HepG2 (cell line): ENCODE data around the gene GDAP1L1. TPM values are rescaled to one million over a fixed set of nuclear protein-coding genes. Genes with fewer than 3 reads are reported as not detected.

Source experiments
- ARID4A ChIP-seq: sonication (generic); formaldehyde crosslinking; IDR thresholded peaks from 2 replicates; pipeline ENCODE4 v1.5.0; 2020; ENCODE audit warnings: mild to moderate bottlenecking, missing genetic modification reagents, borderline replicate concordance
- ETV5 ChIP-seq: IDR thresholded peaks from 2 replicates; pipeline ENCODE4 v1.6.1; 2018; ENCODE audit warnings: missing biosample characterization, missing genetic modification reagents, inconsistent platforms, borderline replicate concordance
- HHEX ChIP-seq: IDR thresholded peaks from 2 replicates; pipeline ENCODE4 v1.6.1; 2016; ENCODE audit warnings: control low read depth
- HMGA1 ChIP-seq: sonication (generic); formaldehyde crosslinking; conservative IDR thresholded peaks from 2 replicates; pipeline ENCODE4 v1.4.0; 2020; ENCODE audit warnings: missing genetic modification reagents
- MZF1 ChIP-seq: sonication (generic); formaldehyde crosslinking; IDR thresholded peaks from 2 replicates; pipeline ENCODE4 v1.8.1; 2023; ENCODE audit warnings: mild to moderate bottlenecking, missing genetic modification reagents, borderline replicate concordance
- NRL ChIP-seq: sonication (generic); formaldehyde crosslinking; IDR thresholded peaks from 2 replicates; pipeline ENCODE4 v1.5.0; 2020; ENCODE audit warnings: missing genetic modification reagents, mild to moderate bottlenecking, moderate library complexity, borderline replicate concordance
- RFX5 ChIP-seq: IDR thresholded peaks from 2 replicates; pipeline ENCODE4 v1.6.1; 2011; ENCODE audit warnings: low read depth, low read length, improper control_type of control experiment
- TOE1 ChIP-seq: sonication (generic); formaldehyde crosslinking; IDR thresholded peaks from 2 replicates; pipeline ENCODE4 v1.4.0; 2020; ENCODE audit warnings: mild to moderate bottlenecking, missing genetic modification reagents
- ZBTB46 ChIP-seq: sonication (generic); formaldehyde crosslinking; IDR thresholded peaks from 2 replicates; pipeline ENCODE4 v1.4.0; 2020; ENCODE audit warnings: mild to moderate bottlenecking, missing genetic modification reagents, borderline replicate concordance
- ZIK1 ChIP-seq: sonication (generic); formaldehyde crosslinking; IDR thresholded peaks from 2 replicates; pipeline ENCODE4 v1.5.0; 2020; ENCODE audit warnings: mild to moderate bottlenecking, low read depth, missing genetic modification reagents, borderline replicate concordance
- ZNF33B ChIP-seq: sonication (generic); formaldehyde crosslinking; IDR thresholded peaks from 2 replicates; pipeline ENCODE4 v1.5.1; 2020; ENCODE audit warnings: mild to moderate bottlenecking, missing genetic modification reagents
- ZNF430 ChIP-seq: sonication (generic); formaldehyde crosslinking; IDR thresholded peaks from 2 replicates; pipeline ENCODE4 v1.9.0; 2021; ENCODE audit warnings: mild to moderate bottlenecking, missing genetic modification reagents
- ZNF546 ChIP-seq: sonication (generic); formaldehyde crosslinking; conservative IDR thresholded peaks from 2 replicates; pipeline ENCODE4 v1.8.1; 2023; ENCODE audit warnings: mild to moderate bottlenecking, missing genetic modification reagents
- ZNF772 ChIP-seq: sonication (generic); formaldehyde crosslinking; IDR thresholded peaks from 2 replicates; pipeline ENCODE4 v1.5.0; 2020; ENCODE audit warnings: mild to moderate bottlenecking, missing genetic modification reagents
- polyA plus RNA-seq, 8 experiments: library from polyadenylated mRNA; depleted of rRNA in 3 of 8; stranded (reverse) in 7 of 8; unstranded in 1 of 8; fragments of >200 nt; fragmentation: Illumina TruSeq in 4 of 8; extraction: Trizol in 4 of 8; gene quantifications; 2 replicates each; pipeline versions ENCODE4 v1.2.1 to v1.2.3, GENCODE V29; 2011 to 2016; ENCODE audit warnings: low read depth in 4 of 8, missing spikeins in 1 of 8, mixed read lengths in 1 of 8; ENCODE audit not compliant: insufficient read depth in 1 of 8
- total RNA-seq, 5 experiments: library from RNA; depleted of rRNA; stranded (reverse); fragments of >200 nt; fragmentation: Illumina TruSeq; extraction: Trizol; gene quantifications; 2 replicates each; pipeline ENCODE4 v1.2.3, GENCODE V29; 2016; ENCODE audit warnings: low read depth in 1 of 5
- TF ChIP-seq, protein P1 (sequence below): sonication (generic); formaldehyde crosslinking; IDR thresholded peaks from 2 replicates; pipeline ENCODE4 v1.4.0; 2020; ENCODE audit warnings: low read depth, mild to moderate bottlenecking, missing genetic modification reagents

GDAP1L1 gene
- total and polyA plus RNA-seq, 2 of the 13 experiments (the other 11 are each of a cell fraction or from before 2014, with no cell fraction given) = 0.04 TPM; not detected in 1

GRCh38 chr20:44287272-44288097 is 40.4 kb downstream of the GDAP1L1 start (continued):
- no peak for TF ChIP-seq ARID4A
- no peak for TF ChIP-seq NRL (CRISPR knock-in tag)
- TF ChIP-seq ZNF430 (CRISPR knock-in tag) = peak; percentile 56; the same call in 1 of the 2 replicates
- peak; percentile 72; the same call in 1 of the 2 replicates for TF ChIP-seq ETV5
- TF ChIP-seq ZNF772 = no peak
- no peak for TF ChIP-seq ZNF33B (CRISPR knock-in tag)
- TF ChIP-seq ZIK1 (CRISPR knock-in tag) = no peak
- no peak for TF ChIP-seq ZBTB46
- no peak for TF ChIP-seq HMGA1
- no peak for TF ChIP-seq ZNF546 (CRISPR knock-in tag)
- no peak for TF ChIP-seq TOE1 (CRISPR knock-in tag)
- no peak for TF ChIP-seq MZF1 (CRISPR knock-in tag)
- TF ChIP-seq HHEX (CRISPR knock-in tag) = peak; percentile 42; the same call in 1 of the 2 replicates
- TF ChIP-seq RFX5 = no peak
- TF ChIP-seq, protein P1, sequence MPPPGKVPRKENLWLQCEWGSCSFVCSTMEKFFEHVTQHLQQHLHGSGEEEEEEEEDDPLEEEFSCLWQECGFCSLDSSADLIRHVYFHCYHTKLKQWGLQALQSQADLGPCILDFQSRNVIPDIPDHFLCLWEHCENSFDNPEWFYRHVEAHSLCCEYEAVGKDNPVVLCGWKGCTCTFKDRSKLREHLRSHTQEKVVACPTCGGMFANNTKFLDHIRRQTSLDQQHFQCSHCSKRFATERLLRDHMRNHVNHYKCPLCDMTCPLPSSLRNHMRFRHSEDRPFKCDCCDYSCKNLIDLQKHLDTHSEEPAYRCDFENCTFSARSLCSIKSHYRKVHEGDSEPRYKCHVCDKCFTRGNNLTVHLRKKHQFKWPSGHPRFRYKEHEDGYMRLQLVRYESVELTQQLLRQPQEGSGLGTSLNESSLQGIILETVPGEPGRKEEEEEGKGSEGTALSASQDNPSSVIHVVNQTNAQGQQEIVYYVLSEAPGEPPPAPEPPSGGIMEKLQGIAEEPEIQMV (CRISPR knock-in tag) = no peak
